HG02610 (cell line): Measurements from ENCODE around the gene AOX1.
A peak's percentile ranks its signal among the peaks of the same experiment; 100 is the strongest.

Experiments
- ATAC-seq: cut with Tn5 transposase; IDR thresholded peaks from one replicate; pipeline ENCODE4 v1.9.1; 2021; ENCODE audit warnings: mild to moderate bottlenecking, moderate library complexity; ENCODE audit not compliant: unreplicated experiment

Gene AOX1

GRCh38 chr2:200600549-200601225 is 14.9 kb downstream of the AOX1 start:
- no peak for ATAC-seq

DNA sequence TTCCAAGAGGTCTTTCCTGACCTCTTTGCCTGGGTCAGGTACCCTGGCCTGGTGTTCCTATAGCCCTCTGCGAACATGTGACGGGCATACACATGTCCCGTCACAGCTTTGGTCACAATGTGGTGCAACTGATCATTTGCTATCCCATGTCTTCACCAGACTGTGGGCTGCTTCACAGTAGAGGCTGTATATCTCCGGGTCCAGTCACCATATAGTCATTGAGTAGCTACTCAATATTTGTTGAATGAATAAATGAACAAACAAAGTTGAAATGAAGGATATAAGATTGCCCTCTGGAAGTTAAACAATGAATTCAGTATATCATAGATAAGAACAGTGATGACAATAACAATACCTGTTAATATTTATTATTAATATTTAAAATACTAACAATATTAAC is 16.8 kb downstream of the AOX1 start:
- no peak for ATAC-seq

DNA sequence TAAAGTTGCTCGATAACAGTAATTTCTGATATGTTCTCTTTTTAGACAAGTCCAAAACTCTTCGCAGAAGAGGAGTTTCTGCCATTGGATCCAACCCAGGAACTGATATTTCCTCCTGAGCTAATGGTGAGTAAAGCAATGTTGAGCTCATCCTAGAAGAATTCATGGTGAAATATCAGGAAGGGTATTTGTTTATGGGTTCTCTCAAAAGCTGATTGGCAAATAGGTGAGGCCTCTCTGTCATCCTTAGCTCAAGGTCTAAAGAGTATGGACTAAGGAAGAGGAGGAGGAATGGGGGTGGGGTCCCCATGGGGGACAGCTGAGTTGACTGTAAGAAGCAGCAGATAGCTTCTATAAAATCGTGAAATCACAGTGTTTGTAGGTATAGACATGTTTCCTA is 18.2 kb downstream of the AOX1 start:
- ATAC-seq = no peak

DNA sequence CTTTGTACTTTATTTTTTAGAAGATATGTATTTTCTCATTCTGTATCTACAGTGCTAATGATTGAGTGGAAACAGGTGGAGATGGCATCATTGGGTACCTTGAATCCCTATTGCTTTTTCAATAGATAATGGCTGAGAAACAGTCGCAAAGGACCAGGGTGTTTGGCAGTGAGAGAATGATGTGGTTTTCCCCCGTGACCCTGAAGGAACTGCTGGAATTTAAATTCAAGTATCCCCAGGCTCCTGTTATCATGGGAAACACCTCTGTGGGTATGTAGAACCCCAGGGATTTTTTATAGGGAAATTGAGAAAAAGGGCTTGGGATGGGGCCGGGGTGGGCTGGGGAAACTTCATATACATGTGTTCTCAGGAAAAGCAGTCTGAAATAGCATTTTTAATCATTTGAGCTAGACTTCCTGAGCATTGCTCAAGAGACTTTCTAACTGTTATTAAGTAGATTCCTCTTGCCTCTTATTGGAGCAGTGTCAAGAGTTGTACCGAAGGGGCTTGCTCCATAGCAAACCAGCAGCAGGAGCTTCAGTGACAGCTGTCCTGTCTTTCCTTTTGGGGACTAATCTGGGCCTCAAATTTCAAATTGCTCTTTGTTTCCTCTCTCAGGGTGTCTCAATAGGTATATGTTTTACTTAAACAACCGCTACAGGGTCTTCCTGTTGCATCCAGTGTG is 18.9 kb downstream of the AOX1 start:
- ATAC-seq = no peak

- ATAC-seq = no peak
Measured at GRCh38 chr2:200608341-200609027, 22.7 kb downstream of the AOX1 start.

DNA sequence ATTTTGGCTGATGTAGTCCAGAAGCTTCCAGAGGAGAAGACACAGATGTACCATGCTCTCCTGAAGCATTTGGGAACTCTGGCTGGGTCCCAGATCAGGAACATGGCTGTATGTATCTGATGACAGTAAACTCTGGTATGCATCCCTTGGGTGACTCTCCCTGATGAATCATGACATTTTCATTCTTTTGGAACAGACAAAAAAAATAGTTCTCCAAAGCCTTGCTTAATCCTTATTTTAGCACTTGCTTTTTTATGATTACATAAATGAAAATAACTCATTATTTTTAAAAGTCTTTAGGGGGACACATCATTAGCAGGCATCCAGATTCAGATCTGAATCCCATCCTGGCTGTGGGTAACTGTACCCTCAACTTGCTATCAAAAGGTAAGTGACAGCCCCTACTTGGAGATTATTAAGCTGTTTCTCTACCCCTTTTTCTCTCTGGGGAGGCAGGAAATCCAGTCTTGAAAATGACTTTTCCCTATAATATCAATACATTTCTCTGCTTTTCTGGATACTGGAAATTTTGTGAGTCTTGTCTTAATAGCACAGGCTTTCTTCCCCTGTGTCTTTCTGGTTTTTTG is 23.3 kb downstream of the AOX1 start:
- no peak for ATAC-seq

DNA sequence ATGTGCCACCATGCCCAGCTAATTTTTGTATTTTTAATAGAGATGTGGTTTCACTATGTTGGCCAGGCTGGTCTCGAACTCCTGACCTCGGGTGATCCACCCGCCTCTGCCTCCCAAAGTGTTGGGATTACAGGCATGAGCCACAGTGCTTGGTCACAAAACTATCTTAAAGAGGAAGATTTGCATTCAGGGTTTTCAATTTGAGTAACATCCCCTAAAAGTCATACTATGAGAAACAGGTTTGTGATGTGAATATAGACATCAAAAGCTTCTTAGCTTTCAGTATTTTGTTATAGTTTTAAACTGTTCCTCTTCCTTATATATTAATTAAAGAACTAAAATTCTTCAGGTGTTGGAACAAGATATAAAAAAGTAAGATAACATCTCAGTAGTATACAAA is 24.4 kb downstream of the AOX1 start:
- ATAC-seq = peak; percentile 89

DNA sequence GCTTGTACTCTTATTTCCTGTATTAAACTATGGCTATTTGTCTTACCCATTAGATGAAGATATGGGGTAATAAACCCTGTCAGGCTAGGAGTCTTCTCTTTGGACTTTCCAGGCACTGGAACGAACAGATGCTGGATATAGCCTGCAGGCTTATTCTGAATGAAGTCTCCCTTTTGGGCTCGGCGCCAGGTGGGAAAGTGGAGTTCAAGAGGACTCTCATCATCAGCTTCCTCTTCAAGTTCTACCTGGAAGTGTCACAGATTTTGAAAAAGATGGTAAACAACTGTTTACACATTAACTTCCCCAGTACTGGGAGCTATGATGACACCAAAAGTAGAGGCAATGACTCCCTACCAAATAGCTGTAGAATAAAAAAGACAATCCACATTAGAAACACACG is 27.9 kb downstream of the AOX1 start:
- ATAC-seq = no peak

DNA sequence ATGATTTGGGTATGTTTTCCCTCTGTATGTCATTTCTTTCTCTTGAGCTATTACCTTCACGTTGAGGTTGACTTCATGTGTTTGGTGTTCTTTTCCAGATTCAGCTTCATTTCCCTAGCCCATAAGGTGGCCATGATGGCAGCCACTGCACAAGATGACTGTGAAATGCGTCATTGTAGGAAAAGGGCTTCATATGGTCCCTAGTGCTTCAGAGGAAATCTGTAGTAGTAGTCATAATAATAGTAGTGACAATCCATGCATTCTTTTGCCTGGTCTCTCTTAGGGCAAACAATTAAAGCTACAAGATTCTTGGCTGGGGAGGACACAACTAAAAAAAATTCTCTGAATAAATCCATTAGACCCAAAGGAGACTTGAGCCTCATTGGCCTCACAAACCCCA is 28.4 kb downstream of the AOX1 start:
- no peak for ATAC-seq

- ATAC-seq = peak; percentile 54
Measured at GRCh38 chr2:200615247-200615646, 29.4 kb downstream of the AOX1 start.

- no peak for ATAC-seq
Measured at GRCh38 chr2:200616193-200616592, 30.4 kb downstream of the AOX1 start.

DNA sequence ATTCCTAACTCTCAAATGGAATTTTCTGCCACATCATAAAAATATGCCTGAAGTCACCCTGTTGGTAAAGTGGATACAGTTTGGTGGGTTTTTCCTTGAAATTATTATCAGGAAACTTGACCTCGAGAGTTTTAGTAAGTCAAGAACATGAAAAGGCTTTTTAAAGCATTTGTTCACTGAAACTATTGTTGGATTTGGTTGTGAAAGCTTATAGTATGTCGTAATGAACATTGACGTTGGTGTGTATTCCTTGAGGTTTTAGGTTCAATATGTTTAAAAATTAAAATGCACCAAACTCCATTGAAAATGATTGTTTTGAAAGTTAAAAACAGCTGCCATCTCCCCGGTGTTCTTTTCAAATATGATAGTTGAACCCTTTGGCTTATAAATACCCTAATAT is 30.8 kb downstream of the AOX1 start:
- ATAC-seq = no peak

GRCh38 chr2:200617156-200618053 is 31.6 kb downstream of the AOX1 start:
- ATAC-seq = peak; percentile 44

GRCh38 chr2:200618054-200618419 is 32.2 kb downstream of the AOX1 start:
- no peak for ATAC-seq

- ATAC-seq = no peak
Measured at GRCh38 chr2:200618590-200619021, 32.8 kb downstream of the AOX1 start.

DNA sequence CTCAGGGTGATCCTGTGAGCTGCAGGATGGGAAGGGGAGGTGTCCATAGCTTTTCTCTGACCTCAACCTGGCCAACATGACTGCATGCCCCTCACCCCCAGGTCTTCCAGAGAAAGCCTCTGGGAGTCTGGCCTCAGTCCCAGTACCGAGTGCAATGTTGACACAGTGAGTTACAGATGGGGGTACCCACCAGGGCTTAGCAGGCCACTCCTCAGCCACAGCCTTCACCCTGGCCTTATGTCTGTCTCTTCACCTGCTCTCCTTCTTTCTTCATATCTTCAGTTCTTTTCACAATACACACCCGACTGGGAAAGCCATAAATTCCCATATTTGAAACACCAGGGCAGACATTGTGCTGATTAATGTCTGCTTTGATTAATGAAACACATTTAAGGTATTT is 33.5 kb downstream of the AOX1 start:
- no peak for ATAC-seq

DNA sequence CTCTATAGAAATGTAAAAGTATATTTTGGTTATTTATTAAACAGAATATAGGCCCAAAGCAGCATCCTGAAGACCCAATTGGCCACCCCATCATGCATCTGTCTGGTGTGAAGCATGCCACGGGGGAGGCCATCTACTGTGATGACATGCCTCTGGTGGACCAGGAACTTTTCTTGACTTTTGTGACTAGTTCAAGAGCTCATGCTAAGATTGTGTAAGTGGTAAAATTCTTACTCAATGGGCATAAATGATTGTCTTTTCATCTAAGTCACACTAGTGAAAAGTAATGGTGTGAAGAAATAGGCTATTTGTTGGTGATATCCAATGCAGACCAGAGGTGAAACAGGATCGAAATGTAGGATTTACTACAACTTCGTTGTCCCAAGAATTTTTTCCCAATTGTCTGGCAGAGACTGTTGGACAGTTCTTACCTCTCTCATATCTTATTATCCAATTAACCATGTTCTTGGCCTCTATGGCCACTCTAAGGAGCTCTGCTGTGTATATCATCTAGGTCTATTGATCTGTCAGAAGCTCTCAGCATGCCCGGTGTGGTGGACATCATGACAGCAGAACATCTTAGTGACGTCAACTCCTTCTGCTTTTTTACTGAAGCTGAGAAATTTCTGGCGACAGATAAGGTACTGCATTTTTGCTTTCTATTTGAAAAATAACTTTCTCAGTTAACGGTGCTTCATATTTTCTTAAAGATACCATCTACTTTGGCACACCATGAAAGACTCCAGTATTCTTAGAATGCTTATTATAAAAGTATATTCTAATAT is 35.0 kb downstream of the AOX1 start:
- no peak for ATAC-seq

- ATAC-seq = no peak
Measured at GRCh38 chr2:200622106-200622505, 36.3 kb downstream of the AOX1 start.

- ATAC-seq = no peak
Measured at GRCh38 chr2:200624026-200624425, 38.2 kb downstream of the AOX1 start.

- ATAC-seq = no peak
Measured at GRCh38 chr2:200624658-200625057, 38.8 kb downstream of the AOX1 start.
